Keratinocyte (primary cell): Measurements from ENCODE around the gene SECTM1. TPM values are rescaled to one million over a fixed set of nuclear protein-coding genes. Genes with fewer than 3 reads are reported as not detected.

Experiments
- DNase-seq: peaks from one replicate; pipeline ENCODE4 v3.0.0-alpha.2; 2011; ENCODE audit warnings: low read depth, missing footprints, low spot score
- FAIRE-seq: peaks from 2 replicates; lab custom pipeline; 2011; peaks lifted over from hg19 to GRCh38; lab: Jason Lieb, UNC
- H2AFZ ChIP-seq: 2 replicates; pipeline ENCODE4 v1.6.0; 2012; ENCODE audit warnings: low read length, control low read depth, inconsistent platforms; ENCODE audit not compliant: control insufficient read depth
- H3K27ac ChIP-seq: 2 replicates; pipeline ENCODE4 v1.5.1; 2011; ENCODE audit warnings: low read length; ENCODE audit not compliant: control insufficient read depth, insufficient read depth
- H3K27me3 ChIP-seq: 3 replicates; pipeline ENCODE4 v1.6.0; 2011; ENCODE audit warnings: low read length; ENCODE audit not compliant: control insufficient read depth, insufficient read depth; ENCODE audit errors: extremely low read depth
- H3K36me3 ChIP-seq, 2 experiments: 2 replicates in 1 of 2; 3 replicates in 1 of 2; pipeline ENCODE4 v1.5.1; 2011; ENCODE audit warnings: low read length in 2 of 2, mild to moderate bottlenecking in 1 of 2; ENCODE audit not compliant: control insufficient read depth in 2 of 2, insufficient read depth in 2 of 2; ENCODE audit errors: extremely low read depth in 1 of 2
- H3K4me1 ChIP-seq: 3 replicates; pipeline ENCODE4 v1.5.1; 2011; ENCODE audit warnings: low read length; ENCODE audit not compliant: control insufficient read depth, insufficient read depth; ENCODE audit errors: extremely low read depth
- H3K4me2 ChIP-seq: 3 replicates; pipeline ENCODE4 v1.6.0; 2011; ENCODE audit warnings: low read depth, low read length; ENCODE audit not compliant: control insufficient read depth, insufficient read depth; ENCODE audit errors: extremely low read depth
- H3K4me3 ChIP-seq, 3 experiments: fragments of 200-600 bp in 1 of 3; sonication (generic) in 1 of 3; 2 replicates in 2 of 3; 3 replicates in 1 of 3; pipeline ENCODE4 v1.5.1; 2011 to 2016; ENCODE audit warnings: low read length in 3 of 3, mild to moderate bottlenecking in 3 of 3, control low read depth in 2 of 3, inconsistent platforms in 1 of 3, low read depth in 1 of 3, mixed read lengths in 1 of 3, mixed run types in 1 of 3, moderate library complexity in 1 of 3; ENCODE audit not compliant: control insufficient read depth in 2 of 3, insufficient read depth in 2 of 3; ENCODE audit errors: extremely low read depth in 1 of 3
- H3K79me2 ChIP-seq: 2 replicates; pipeline ENCODE4 v1.6.0; 2012; ENCODE audit warnings: low read length; ENCODE audit not compliant: control insufficient read depth, insufficient read depth
- H3K9ac ChIP-seq: 3 replicates; pipeline ENCODE4 v1.6.0; 2011; ENCODE audit warnings: low read length; ENCODE audit not compliant: control insufficient read depth, insufficient read depth; ENCODE audit errors: extremely low read depth
- H3K9me1 ChIP-seq: 3 replicates; pipeline ENCODE4 v1.6.0; 2011; ENCODE audit warnings: low read length; ENCODE audit not compliant: control insufficient read depth, insufficient read depth; ENCODE audit errors: extremely low read depth
- H3K9me3 ChIP-seq: 2 replicates; pipeline ENCODE4 v1.5.1; 2012; ENCODE audit warnings: low read depth, low read length; ENCODE audit not compliant: control insufficient read depth
- H4K20me1 ChIP-seq: 3 replicates; pipeline ENCODE4 v1.6.0; 2011; ENCODE audit warnings: low read length; ENCODE audit not compliant: control insufficient read depth, insufficient read depth; ENCODE audit errors: extremely low read depth
- CTCF ChIP-seq, 3 experiments: IDR thresholded peaks in 1 of 3; conservative IDR thresholded peaks in 1 of 3; optimal IDR thresholded peaks in 1 of 3; 2 replicates in 2 of 3; 3 replicates in 1 of 3; pipeline versions ENCODE3 to v1.5.1; 2011; ENCODE audit warnings: low read length in 3 of 3, mild to moderate bottlenecking in 3 of 3, moderate library complexity in 2 of 3, control low read depth in 1 of 3, inconsistent platforms in 1 of 3; ENCODE audit not compliant: insufficient read depth in 2 of 3; ENCODE audit errors: extremely low read depth in 1 of 3
- EZH2 ChIP-seq: IDR thresholded peaks from one replicate; pipeline ENCODE4 v1.6.1; 2012; ENCODE audit warnings: inconsistent platforms, mild to moderate bottlenecking, low read length, moderate library complexity
- dilution Hi-C: fragments of 300-500 bp; cut with MboI; formaldehyde crosslinking; loops from one replicate; pipeline ENCODE4 v1.7.0; 2020; ENCODE audit warnings: low sequenced_read_pairs; ENCODE audit not compliant: extremely low pct_ligation_motif_present
- polyA plus RNA-seq, 5 experiments: library from polyadenylated mRNA; depleted of rRNA in 3 of 5; stranded (reverse) in 3 of 5; stranded (forward) in 1 of 5; unstranded in 1 of 5; fragments of >200 nt; gene quantifications; 1 replicate in 1 of 5; 2 replicates in 3 of 5; 3 replicates in 1 of 5; pipeline versions ENCODE4 v1.2.1 to v1.2.3, GENCODE V29; 2011 to 2012; ENCODE audit warnings: missing spikeins in 2 of 5, low read depth in 1 of 5, low replicate concordance in 1 of 5

The SECTM1 gene
- polyA plus RNA-seq, 1 donor (not counting 4 experiments of a cell fraction or from before 2014, with no cell fraction given): 2.0 TPM

GRCh38 chr17:82329683-82330321, 3.8 kb downstream of the SECTM1 start:
- no peaks in the 10 kb centered on the region for H3K79me2 ChIP-seq
- DNase-seq (no peak), FAIRE-seq (no peak)
- no peak for TF ChIP-seq CTCF (optimal IDR thresholded peaks at IDR 0.05 in 1 of 3, IDR thresholded peaks at IDR 0.05 in 1 of 3, conservative IDR thresholded peaks at IDR 0.05 in 1 of 3; ENCODE audit: extremely low read depth in 1 of 3, insufficient read depth in 2 of 3, low read length in 3 of 3)
- TF ChIP-seq EZH2: no peak
- no peak overlapping the region for H3K4me2 ChIP-seq
- H3K27ac ChIP-seq: no peak overlapping the region
- dilution Hi-C loops: no loop called here
- H3K9ac ChIP-seq: no peak overlapping the region
- H3K36me3 ChIP-seq: no peaks in the 10 kb centered on the region
- H3K4me3 ChIP-seq: no peak overlapping the region
- peaks cover 35% of the 10 kb centered on the region for H3K27me3 ChIP-seq
- no peaks in the 10 kb centered on the region for H3K9me3 ChIP-seq
- peaks cover 3% of the 10 kb centered on the region for H4K20me1 ChIP-seq
- no peak overlapping the region for H2AFZ ChIP-seq
- H3K9me1 ChIP-seq: peaks cover under 1% of the 10 kb centered on the region
- peaks cover 40% of the 10 kb centered on the region for H3K4me1 ChIP-seq

- TF ChIP-seq CTCF (optimal IDR thresholded peaks at IDR 0.05 in 1 of 3, IDR thresholded peaks at IDR 0.05 in 1 of 3, conservative IDR thresholded peaks at IDR 0.05 in 1 of 3; ENCODE audit: extremely low read depth in 1 of 3, insufficient read depth in 2 of 3, low read length in 3 of 3) (no peak), EZH2 (no peak)
- H3K27ac ChIP-seq: no peak overlapping the region
- H4K20me1 ChIP-seq: peaks cover 3% of the 10 kb centered on the region
- H3K9me3 ChIP-seq: no peaks in the 10 kb centered on the region
- no peak overlapping the region for H2AFZ ChIP-seq
- H3K9me1 ChIP-seq: peaks cover 2% of the 10 kb centered on the region
- no peak overlapping the region for H3K4me2 ChIP-seq
- no peaks in the 10 kb centered on the region for H3K79me2 ChIP-seq
- H3K9ac ChIP-seq: no peak overlapping the region
- no peak for DNase-seq
- FAIRE-seq: no peak
- peaks cover 35% of the 10 kb centered on the region for H3K27me3 ChIP-seq
- peaks cover 37% of the 10 kb centered on the region for H3K4me1 ChIP-seq
- H3K4me3 ChIP-seq: no peak overlapping the region
- dilution Hi-C loops: no loop called here
- H3K36me3 ChIP-seq: no peaks in the 10 kb centered on the region
Measured at GRCh38 chr17:82328994-82329507, 4.5 kb downstream of the SECTM1 start.
